CD4-positive, alpha-beta T cell treated with Interleukin-15 for 1 hour (primary cell): ENCODE results near the gene ARIH1.

Experiments used
- DNase-seq: peaks from one replicate; pipeline ENCODE4 v3.0.0-alpha.2; 2020

Gene ARIH1

GRCh38 chr15:72488558-72488957 is 14.4 kb downstream of the ARIH1 start:
- no peak for DNase-seq

DNA sequence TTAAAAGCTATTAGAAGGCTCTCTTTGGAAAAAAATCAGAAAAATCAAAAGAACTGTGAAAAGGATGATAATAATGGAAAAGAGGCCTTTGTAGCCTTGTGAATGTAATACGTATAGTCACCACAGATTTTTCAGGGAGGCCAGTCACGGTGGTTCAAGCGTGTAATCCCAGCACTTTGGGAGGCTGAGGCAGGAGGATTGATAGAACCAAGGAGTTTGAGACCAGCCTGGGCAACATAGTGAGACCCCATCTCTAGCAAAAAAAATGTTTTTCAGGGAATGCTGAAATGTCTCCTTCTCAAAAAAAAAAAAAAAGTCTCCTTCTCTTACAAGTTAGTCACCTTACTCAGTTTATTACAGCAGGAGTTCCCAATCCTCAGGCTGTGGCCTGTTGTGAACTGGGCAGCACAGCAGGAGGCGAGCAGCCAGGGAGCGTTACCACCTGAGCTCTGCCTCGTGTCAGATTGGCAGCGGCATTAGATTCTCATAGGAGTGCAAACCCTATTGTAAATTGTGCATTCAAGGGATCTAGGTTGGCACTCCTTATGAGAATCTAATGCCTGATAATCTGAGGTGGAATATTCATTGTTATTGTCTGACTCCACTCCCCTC is 15.9 kb downstream of the ARIH1 start:
- no peak for DNase-seq

GRCh38 chr15:72491768-72492167 is 17.6 kb downstream of the ARIH1 start:
- no peak for DNase-seq

DNA sequence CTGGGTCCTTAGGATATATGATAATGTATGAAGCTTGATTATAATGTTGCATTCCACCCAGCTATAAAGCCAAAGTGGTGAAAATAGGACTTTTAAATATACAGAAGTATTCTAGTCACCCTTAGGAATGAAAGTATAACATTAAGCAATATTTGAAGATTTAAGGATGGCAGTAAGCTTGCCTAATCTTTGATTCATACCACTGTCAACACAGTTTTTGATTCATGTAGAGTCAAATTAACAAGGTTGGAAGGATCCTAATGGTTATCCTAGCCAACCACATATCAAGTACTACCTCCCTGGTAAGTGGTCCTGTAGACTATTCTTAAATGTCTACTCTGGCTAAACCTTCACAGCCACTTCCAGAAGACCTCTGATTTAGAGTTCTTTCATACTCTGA is 18.6 kb downstream of the ARIH1 start:
- DNase-seq: no peak

- no peak for DNase-seq
These were observed 19.1 kb downstream of the ARIH1 start for GRCh38 chr15:72493220-72493619.

- no peak for DNase-seq
These were observed 20.9 kb downstream of the ARIH1 start for GRCh38 chr15:72495007-72495406.

DNA sequence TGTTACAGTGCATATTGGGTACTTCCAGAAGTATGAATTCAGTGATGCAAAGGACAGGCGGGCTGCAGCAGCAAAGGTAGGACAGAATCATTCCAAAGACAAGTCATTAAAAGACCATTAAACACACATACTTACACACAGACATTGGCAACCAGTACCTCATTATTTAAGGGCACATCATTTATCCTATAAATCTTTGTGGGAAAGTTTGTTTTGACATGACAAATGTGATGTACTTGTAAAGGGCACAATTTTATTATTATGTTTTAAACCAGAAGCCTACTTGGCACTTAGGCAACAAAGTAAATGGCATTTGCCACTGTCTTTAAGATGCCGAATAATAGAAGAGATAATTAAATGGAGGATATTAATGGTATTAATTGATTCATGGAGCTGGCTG is 22.7 kb downstream of the ARIH1 start:
- no peak for DNase-seq

- no peak for DNase-seq
These were observed 23.3 kb downstream of the ARIH1 start for GRCh38 chr15:72497402-72497801.

GRCh38 chr15:72502220-72502809 is 28.2 kb downstream of the ARIH1 start:
- no peak for DNase-seq

- no peak for DNase-seq
These were observed 29.0 kb downstream of the ARIH1 start for GRCh38 chr15:72503147-72503546.

GRCh38 chr15:72507402-72508092 is 33.4 kb downstream of the ARIH1 start:
- no peak for DNase-seq

DNA sequence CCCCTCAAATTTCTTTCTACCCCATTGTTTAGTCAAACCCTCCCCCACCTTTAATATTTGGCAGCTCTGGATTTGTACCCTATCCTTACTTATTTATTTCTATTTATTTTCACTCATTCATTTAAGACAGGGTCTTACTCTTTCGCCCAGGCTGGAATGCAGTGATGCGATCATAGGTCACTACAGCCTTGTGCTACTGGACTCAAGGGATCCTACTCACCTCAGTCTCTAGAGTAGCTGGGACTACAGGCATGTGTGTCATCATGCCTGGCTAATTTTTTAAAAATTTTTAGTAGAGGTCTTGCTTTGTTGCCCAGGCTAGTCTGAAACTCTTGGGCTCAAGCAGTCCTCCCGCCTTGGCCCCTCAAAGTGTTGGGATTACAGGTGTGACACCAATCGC is 35.4 kb downstream of the ARIH1 start:
- DNase-seq: no peak

DNA sequence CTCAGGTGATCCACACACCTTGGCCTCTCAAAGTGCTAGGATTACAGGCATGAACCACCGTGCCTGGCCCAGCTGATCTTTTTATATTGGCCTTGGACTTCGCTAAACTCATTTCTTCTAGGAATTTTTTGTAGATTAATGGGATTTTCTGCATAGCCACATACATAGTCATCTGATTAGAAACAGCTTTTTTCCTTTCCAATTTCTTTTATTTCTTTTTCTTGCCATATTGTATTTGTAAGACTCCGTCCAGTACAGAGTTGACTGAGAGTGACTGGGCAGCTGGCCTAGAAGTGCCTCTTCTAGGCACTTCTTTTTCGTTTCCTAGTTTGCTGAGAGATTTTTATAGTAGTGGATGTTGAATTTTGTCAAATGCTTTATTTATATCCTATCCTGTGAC is 37.4 kb downstream of the ARIH1 start:
- no peak for DNase-seq

- DNase-seq: no peak
These were observed 41.7 kb downstream of the ARIH1 start for GRCh38 chr15:72515591-72516389.

DNA sequence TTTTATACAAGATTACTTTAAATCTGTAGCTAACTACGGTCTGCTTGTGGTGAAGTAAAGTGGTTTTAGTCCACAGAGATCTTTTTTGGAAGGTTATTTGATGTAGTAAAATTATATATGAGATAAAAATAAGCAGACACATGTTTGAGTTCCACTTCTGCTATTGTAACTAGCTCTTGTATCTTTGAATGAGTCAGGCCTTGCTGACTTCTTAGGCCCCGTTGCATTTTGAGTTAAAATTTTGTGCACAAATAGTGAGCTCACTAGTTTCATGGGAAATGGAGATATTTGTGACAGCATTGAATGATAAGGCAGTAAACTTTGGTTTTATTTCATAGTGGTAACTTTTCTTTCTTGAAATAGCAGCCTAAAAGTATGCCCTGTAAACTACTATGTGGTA is 42.6 kb downstream of the ARIH1 start:
- DNase-seq: no peak

GRCh38 chr15:72521682-72522081 is 47.6 kb downstream of the ARIH1 start:
- no peak for DNase-seq

DNA sequence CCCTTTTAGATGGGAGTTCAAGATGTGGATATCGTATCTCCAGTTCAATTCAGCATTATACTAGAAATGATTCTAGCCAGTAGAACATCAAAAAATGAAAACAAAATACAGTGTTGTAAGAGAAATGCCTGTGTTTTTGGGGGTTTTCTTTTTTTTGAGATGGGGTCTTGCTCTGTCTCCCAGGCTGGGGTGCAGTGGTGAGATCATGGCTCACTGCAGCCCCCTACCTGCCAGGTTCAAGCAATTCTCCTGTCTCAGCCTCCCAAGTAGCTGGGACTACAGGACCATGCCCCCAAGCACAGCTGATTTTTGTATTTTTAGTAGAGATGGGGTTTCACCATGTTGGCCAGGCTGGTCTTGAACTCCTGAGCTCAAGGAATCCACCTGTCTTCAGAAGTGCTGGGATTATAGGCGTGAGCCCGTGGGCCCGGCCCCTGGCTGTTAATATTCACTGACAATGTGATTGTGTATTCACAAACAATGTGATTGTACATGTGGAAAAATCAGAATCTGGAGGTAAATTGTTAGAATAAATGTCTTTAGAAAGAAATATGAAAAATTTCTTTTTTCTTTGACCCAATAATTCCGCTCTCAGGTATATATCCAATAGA is 59.0 kb downstream of the ARIH1 start:
- DNase-seq: peak; percentile 32

DNA sequence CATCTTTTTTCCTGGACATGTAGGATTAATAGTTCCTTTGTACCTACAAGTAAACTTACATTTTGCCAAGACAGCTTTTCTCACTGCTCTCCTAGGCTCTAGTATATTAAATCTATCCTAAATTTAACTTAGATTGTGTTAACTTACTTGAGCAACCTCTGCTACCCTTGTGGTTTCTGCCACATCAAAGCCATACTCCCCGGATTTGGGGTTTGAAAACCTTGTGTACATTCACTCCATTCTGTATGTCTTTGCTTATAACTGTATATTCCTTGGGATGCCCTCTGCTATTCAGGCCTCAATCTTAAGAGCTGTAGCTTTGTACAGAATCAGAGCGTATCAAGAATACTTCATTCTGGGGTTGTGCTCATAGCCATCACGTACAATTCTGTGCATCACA is 60.4 kb downstream of the ARIH1 start:
- no peak for DNase-seq

- no peak for DNase-seq
These were observed 61.8 kb downstream of the ARIH1 start for GRCh38 chr15:72535911-72536310.

- DNase-seq: no peak
These were observed 62.4 kb downstream of the ARIH1 start for GRCh38 chr15:72536506-72536905.

DNA sequence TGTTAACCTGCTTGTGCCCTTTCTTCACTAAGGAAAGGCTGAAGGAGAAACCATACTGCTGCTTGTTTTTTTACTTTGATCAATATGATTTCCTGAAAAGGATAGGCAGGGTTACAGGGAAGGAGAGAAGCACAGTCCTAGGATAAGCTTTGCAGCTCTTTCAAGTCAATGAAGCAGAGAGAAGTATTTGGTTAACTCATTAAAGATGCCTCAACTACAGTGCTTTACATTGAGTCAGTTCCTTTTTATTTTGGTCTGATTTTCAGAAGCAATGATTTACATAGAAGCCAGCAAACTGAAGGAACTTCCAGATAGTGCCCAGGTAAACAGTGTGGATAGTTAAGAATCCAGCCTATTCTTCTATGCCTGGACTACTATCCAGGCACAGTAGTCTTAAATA is 64.8 kb downstream of the ARIH1 start:
- no peak for DNase-seq

DNA sequence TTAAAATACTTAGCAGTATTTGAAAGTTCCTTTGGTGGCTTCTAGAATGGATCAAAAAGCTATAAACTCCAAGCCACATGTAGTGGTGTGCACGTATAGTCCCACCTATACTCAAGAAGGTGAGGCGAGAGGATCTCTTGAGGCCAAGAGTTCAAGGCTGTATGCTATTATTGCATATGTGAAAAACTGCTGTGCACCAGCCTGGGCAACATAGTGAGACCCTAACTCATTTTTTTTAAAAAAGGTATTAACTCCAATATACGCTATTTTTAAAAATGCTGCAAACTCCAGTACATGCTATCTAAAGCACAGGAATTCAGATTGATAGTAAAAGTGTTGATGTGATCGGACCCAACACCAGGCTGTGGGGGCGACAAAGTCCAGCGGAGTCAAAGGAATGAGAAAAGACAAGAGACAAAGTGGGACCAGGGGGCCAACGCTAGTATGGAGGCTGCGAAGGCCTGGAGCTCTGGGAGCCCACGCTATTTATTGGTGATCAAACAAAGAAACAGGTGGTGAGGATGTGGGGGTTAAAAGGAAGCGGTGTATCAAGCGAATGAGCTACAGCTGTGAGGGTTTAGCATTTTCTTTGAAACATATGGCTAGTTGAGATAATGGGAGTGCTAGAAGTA is 66.6 kb downstream of the ARIH1 start:
- no peak for DNase-seq

DNA sequence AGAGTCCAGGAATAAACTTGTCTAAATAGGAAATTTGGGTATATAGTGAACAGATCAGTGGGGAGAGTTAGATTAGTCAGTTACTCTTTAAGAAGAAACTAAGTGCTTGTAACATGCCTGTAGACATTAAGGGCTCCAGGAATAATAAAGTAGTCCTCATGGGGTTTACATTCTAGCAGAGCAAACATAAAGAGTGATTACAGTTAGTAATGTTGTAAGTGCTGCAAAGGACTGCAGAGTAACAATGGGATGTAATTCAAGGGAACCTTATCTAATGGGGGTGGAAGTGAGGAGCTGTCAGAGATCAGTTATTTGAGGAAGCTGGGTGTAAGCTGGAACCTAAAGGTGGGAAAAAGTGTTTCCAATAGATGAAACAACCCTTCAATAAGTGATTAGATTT is 67.5 kb downstream of the ARIH1 start:
- DNase-seq: no peak
